Glomerular visceral epithelial cell (primary cell): ENCODE data around the gene ETFA.

Experiments used
- DNase-seq: peaks from one replicate; pipeline ENCODE4 v3.0.0-alpha.2; 2016; ENCODE audit errors: extremely low spot score

Gene ETFA

GRCh38 chr15:76311100-76311953 is at the start of gene ETFA:
TSS of gene ETFA (minus strand) at chr15:76311469. CDS start at chr15:76311388, 81 bp downstream.
- DNase-seq = peak; percentile 94

- no peak for DNase-seq
Observed at GRCh38 chr15:76360416-76360815, 49.1 kb upstream of the ETFA start.

- no peak for DNase-seq
Observed at GRCh38 chr15:76359152-76359551, 47.9 kb upstream of the ETFA start.

- no peak for DNase-seq
Observed at GRCh38 chr15:76358453-76358852, 47.2 kb upstream of the ETFA start.

GRCh38 chr15:76354823-76355440 is 43.7 kb upstream of the ETFA start:
- DNase-seq = no peak

GRCh38 chr15:76353903-76354302 is 42.6 kb upstream of the ETFA start:
- no peak for DNase-seq

GRCh38 chr15:76353023-76353577 is 41.8 kb upstream of the ETFA start:
- no peak for DNase-seq

- no peak for DNase-seq
Observed at GRCh38 chr15:76349301-76350070, 38.2 kb upstream of the ETFA start.

- no peak for DNase-seq
Observed at GRCh38 chr15:76347482-76348055, 36.3 kb upstream of the ETFA start.

GRCh38 chr15:76346669-76347481 is 35.6 kb upstream of the ETFA start:
- no peak for DNase-seq

GRCh38 chr15:76345880-76346668 is 34.8 kb upstream of the ETFA start:
- DNase-seq = no peak

- no peak for DNase-seq
Observed at GRCh38 chr15:76345583-76345879, 34.3 kb upstream of the ETFA start.

- DNase-seq = no peak
Observed at GRCh38 chr15:76344893-76345582, 33.8 kb upstream of the ETFA start.

GRCh38 chr15:76343313-76343996 is 32.2 kb upstream of the ETFA start:
- DNase-seq = no peak

- DNase-seq = no peak
Observed at GRCh38 chr15:76342382-76343201, 31.3 kb upstream of the ETFA start.

- no peak for DNase-seq
Observed at GRCh38 chr15:76342058-76342381, 30.8 kb upstream of the ETFA start.

- DNase-seq = no peak
Observed at GRCh38 chr15:76341366-76342057, 30.2 kb upstream of the ETFA start.
